HEK293T (cell line): ENCODE data around the gene DES.

Experiments
- CTCF ChIA-PET: fragments of 350-600 bp; formaldehyde crosslinking; extraction: SDS; loops from one replicate; lab custom pipeline; 2021; ENCODE audit warnings: antibody characterized with exemption, inconsistent platforms; lab: Yijun Ruan, JAX
- POLR2A ChIA-PET: fragments of 350-600 bp; formaldehyde crosslinking; extraction: SDS; loops from one replicate; lab custom pipeline; 2020; ENCODE audit warnings: antibody characterized with exemption, inconsistent platforms; lab: Yijun Ruan, JAX
- DNase-seq: peaks from one replicate; pipeline ENCODE4 v3.0.0; 2012; ENCODE audit warnings: mixed read lengths; ENCODE audit errors: extremely low spot score
- ARNT ChIP-seq: fragments of 450-650 bp; IDR thresholded peaks from 2 replicates; pipeline ENCODE4 v1.6.1; 2017; ENCODE audit warnings: mild to moderate bottlenecking
- BHLHE40 ChIP-seq: fragments of 450-650 bp; IDR thresholded peaks from 2 replicates; pipeline ENCODE4 v1.6.1; 2016; ENCODE audit warnings: mild to moderate bottlenecking, moderate library complexity, borderline replicate concordance
- CTBP1 ChIP-seq: fragments of 450-650 bp; IDR thresholded peaks from 2 replicates; pipeline ENCODE4 v1.6.1; 2016; ENCODE audit warnings: borderline replicate concordance
- ELF4 ChIP-seq: fragments of 450-650 bp; IDR thresholded peaks from 2 replicates; pipeline ENCODE4 v1.6.1; 2017; ENCODE audit warnings: antibody characterized with exemption
- FOXA1 ChIP-seq: fragments of 450-650 bp; IDR thresholded peaks from 2 replicates; pipeline ENCODE4 v1.6.1; 2016; ENCODE audit warnings: mild to moderate bottlenecking
- FOXM1 ChIP-seq: fragments of 450-650 bp; IDR thresholded peaks from 2 replicates; pipeline ENCODE4 v1.6.1; 2017; ENCODE audit warnings: mild to moderate bottlenecking, borderline replicate concordance
- HDGF ChIP-seq: fragments of 450-650 bp; IDR thresholded peaks from 2 replicates; pipeline ENCODE4 v1.6.1; 2017; ENCODE audit warnings: antibody characterized with exemption, borderline replicate concordance
- L3MBTL2 ChIP-seq: fragments of 450-650 bp; conservative IDR thresholded peaks from 2 replicates; pipeline ENCODE4 v1.6.1; 2016; ENCODE audit warnings: mild to moderate bottlenecking
- LEF1 ChIP-seq: fragments of 450-650 bp; IDR thresholded peaks from 2 replicates; pipeline ENCODE4 v1.6.1; 2017; ENCODE audit warnings: mild to moderate bottlenecking, borderline replicate concordance
- NFRKB ChIP-seq: fragments of 450-650 bp; IDR thresholded peaks from 2 replicates; pipeline ENCODE4 v1.6.1; 2016; ENCODE audit warnings: mild to moderate bottlenecking, moderate library complexity
- SUZ12 ChIP-seq: fragments of 450-650 bp; IDR thresholded peaks from 2 replicates; pipeline ENCODE4 v1.6.1; 2016; ENCODE audit warnings: mild to moderate bottlenecking
- ZNF384 ChIP-seq: fragments of 450-650 bp; IDR thresholded peaks from 2 replicates; pipeline ENCODE4 v1.6.1; 2016
- TF ChIP-seq, protein P1 (sequence below): fragments of 450-650 bp; IDR thresholded peaks from 2 replicates; pipeline ENCODE4 v1.6.1; 2016

Gene DES

GRCh38 chr2:219474285-219475060 is 56.3 kb downstream of the DES start:
- TF ChIP-seq ARNT (no peak), LEF1 (no peak), FOXM1 (no peak), ZNF384 (no peak), BHLHE40 (no peak), L3MBTL2 (no peak), FOXA1 (no peak), NFRKB (no peak), HDGF (no peak)
- DNase-seq, result no peak
- ChIA-PET CTCF (interaction anchor here (1.3 to 2.2 kb wide), 4 partner anchors 11 to 46 kb away, joined by 4 to 7 read pairs (median 6); partner anchors contain the start of gene GMPPA), POLR2A (no interaction called here)

DNA sequence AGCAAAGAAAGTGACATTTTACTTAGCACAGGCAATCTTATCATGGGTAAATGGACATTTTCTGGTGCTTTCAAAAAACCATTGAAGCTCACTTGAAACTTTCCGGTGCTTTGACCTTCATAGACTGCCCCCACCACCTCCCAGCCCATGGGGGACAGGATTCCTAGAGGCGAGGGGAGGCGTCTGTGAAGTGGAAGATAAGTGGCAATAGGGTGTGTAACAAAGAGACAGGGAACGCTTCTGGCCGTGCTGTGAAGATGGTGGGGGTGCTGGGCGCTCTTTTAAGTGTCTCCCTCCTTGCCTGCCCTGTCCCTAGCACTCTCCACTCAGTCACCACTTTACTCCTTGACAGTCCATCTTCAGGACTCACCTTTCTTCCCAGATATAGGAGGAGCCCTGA is 57.1 kb downstream of the DES start:
- TF ChIP-seq HDGF, result no peak
- no peak for TF ChIP-seq CTBP1
- TF ChIP-seq ARNT, result no peak
- no peak for TF ChIP-seq FOXM1
- no peak for TF ChIP-seq ELF4
- no peak for TF ChIP-seq SUZ12
- TF ChIP-seq, protein P1, sequence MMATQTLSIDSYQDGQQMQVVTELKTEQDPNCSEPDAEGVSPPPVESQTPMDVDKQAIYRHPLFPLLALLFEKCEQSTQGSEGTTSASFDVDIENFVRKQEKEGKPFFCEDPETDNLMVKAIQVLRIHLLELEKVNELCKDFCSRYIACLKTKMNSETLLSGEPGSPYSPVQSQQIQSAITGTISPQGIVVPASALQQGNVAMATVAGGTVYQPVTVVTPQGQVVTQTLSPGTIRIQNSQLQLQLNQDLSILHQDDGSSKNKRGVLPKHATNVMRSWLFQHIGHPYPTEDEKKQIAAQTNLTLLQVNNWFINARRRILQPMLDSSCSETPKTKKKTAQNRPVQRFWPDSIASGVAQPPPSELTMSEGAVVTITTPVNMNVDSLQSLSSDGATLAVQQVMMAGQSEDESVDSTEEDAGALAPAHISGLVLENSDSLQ, result no peak
- no peak for TF ChIP-seq ZNF384
- TF ChIP-seq L3MBTL2, result no peak
- no peak for TF ChIP-seq LEF1
- TF ChIP-seq NFRKB, result no peak
- DNase-seq, result no peak
- POLR2A ChIA-PET, result no interaction called here
- CTCF ChIA-PET, result interaction anchor here (1.3 to 2.2 kb wide), 6 partner anchors 11 to 55 kb away, joined by 4 to 12 read pairs (median 6); partner anchors contain the start of gene GMPPA

DNA sequence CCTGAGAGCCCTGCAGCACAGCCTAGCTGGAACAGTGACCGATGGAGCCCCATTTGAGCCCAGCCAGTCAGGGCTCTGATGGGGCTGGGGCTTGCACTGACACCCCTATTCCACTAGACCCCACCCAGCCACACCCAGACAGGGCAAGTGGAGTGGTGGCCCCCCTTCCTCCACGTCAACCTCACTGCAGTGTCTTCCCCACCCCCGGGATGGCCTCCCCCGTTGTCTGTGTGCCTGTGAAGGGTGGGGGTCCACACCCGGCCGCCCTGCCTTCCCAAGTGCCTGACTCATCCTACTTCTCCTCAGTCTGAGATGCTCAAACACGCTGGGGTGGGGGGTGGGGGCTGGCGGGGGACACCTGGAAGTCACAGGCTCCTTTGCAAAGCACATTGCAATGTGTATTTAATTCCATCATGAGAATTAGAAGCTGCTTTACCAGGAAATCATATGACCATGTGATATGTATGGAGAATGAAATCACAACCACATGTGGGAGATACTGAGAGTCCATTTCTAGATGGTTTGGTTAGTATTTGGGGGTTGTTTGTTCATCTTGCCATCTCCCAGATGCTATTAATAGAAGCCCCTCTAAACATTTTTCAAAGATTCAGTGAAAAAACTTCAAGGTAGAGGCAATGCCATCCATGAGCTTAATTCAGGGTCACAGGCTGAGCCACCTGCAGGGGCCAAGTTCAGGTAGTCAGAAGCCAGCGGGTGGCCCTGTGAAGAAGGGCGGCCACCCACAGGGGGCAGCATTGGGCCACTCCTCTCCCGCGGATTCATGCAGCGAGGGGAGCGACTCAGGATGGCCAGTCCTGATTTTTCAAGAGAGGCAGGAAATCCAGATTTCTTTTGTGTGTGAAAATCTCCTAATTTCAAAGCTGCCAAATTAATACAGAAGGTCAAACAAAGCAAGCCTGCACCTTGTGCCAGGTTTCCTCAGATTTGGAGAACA is 57.8 kb downstream of the DES start:
- CTCF ChIA-PET, result interaction anchor here (0.6 to 2.2 kb wide), 12 partner anchors 10 to 61 kb away, joined by 3 to 12 read pairs (median 4); partner anchors contain the start of gene GMPPA
- peak; percentile 82 for DNase-seq
- TF ChIP-seq SUZ12, result no peak
- TF ChIP-seq FOXM1, result no peak
- TF ChIP-seq LEF1, result no peak
- 0 out of 2 replicates have a peak, but pooled peaks have one; percentile 7 for TF ChIP-seq ARNT
- TF ChIP-seq L3MBTL2, result no peak
- TF ChIP-seq BHLHE40, result no peak
- POLR2A ChIA-PET, result interaction anchor here (1.0 to 1.5 kb wide), 3 partner anchors 20 to 23 kb away, joined by 3 read pairs; partner anchors contain the start of gene GMPPA
